K562 (cell line): ENCODE measurements around the gene EEFSEC. TPM values are rescaled to one million over a fixed set of nuclear protein-coding genes. Genes with fewer than 3 reads are reported as not detected.

ENCODE experiments used
- ATAC-seq: fragments of 200-7000 bp; cut with Tn5 transposase; 3 replicates; pipeline ENCODE4 v1.9.1; 2020; ENCODE audit warnings: moderate library complexity
- BruUV-seq: library from RNA; stranded (reverse); fragments of 400-500 nt; replicated peaks from 2 replicates; lab custom pipeline; 2021; lab: Mats Ljungman, UMichigan
- CTCF ChIA-PET: fragments of 300-600 bp; formaldehyde crosslinking; extraction: SDS; loops from one replicate; lab custom pipeline; 2021; ENCODE audit warnings: low intra/inter-chr PET ratio; lab: Yijun Ruan, JAX
- POLR2A ChIA-PET: fragments of 300-600, 350-650 bp; sonication (Branson Sonifier 250); formaldehyde crosslinking; extraction: SDS; loops from one replicate; lab custom pipeline; 2021; ENCODE audit warnings: antibody characterized with exemption, inconsistent platforms; lab: Yijun Ruan, JAX
- DNase-seq, 4 experiments: peaks; one replicate each; pipeline versions ENCODE4 v3.0.0 to v3.0.0-alpha.2; 2011 to 2018; ENCODE audit warnings: low spot score in 3 of 4, mixed read lengths in 3 of 4; ENCODE audit errors: extremely low read depth in 1 of 4
- FAIRE-seq: peaks from 2 replicates; lab custom pipeline; 2011; peaks lifted over from hg19 to GRCh38; lab: Jason Lieb, UNC
- H2AFZ ChIP-seq: 2 replicates; pipeline ENCODE4 v1.6.0; 2011; ENCODE audit warnings: low read depth, low read length, control low read depth, inconsistent platforms
- H3K27ac ChIP-seq: fragments of 200-600 bp; 3 replicates; pipeline ENCODE4 v1.8.0; 2011; ENCODE audit warnings: low read depth, mild to moderate bottlenecking, control low read depth, inconsistent platforms, low read length, moderate library complexity, mixed read lengths; ENCODE audit errors: extremely low read depth
- H3K27me3 ChIP-seq, 2 experiments: fragments of 300-600 bp in 1 of 2; 2 replicates in 1 of 2; 3 replicates in 1 of 2; pipeline versions ENCODE4 v1.6.0 to v1.8.0; 2011; ENCODE audit warnings: inconsistent platforms in 2 of 2, low read length in 2 of 2, mild to moderate bottlenecking in 1 of 2, mixed read lengths in 1 of 2, moderate library complexity in 1 of 2; ENCODE audit not compliant: control insufficient read depth in 2 of 2, insufficient read depth in 2 of 2
- H3K36me3 ChIP-seq: fragments of 300-600 bp; 3 replicates; pipeline ENCODE4 v1.8.0; 2011; ENCODE audit warnings: mild to moderate bottlenecking, low read length, inconsistent platforms; ENCODE audit not compliant: control insufficient read depth, insufficient read depth
- H3K4me1 ChIP-seq, 2 experiments: fragments of 200-600 bp in 1 of 2; replicated peaks in 1 of 2; 2 replicates in 1 of 2; 3 replicates in 1 of 2; pipeline versions ENCODE4 v1.5.1 to v1.8.0; 2011; ENCODE audit warnings: inconsistent platforms in 2 of 2, low read length in 2 of 2, mild to moderate bottlenecking in 1 of 2, mixed read lengths in 1 of 2, moderate library complexity in 1 of 2; ENCODE audit not compliant: control insufficient read depth in 2 of 2, insufficient read depth in 2 of 2
- H3K4me2 ChIP-seq: 2 replicates; pipeline ENCODE4 v1.6.1; 2011; ENCODE audit warnings: low read length, control low read depth, inconsistent platforms, mixed read lengths; ENCODE audit not compliant: insufficient read depth
- H3K4me3 ChIP-seq: fragments of 200-600 bp; sonication (generic), shearing (Covaris generic); 2 replicates; pipeline ENCODE4 v1.5.1; 2016; ENCODE audit warnings: control low read depth, inconsistent platforms
- H3K79me2 ChIP-seq: fragments of 200-600 bp; 3 replicates; pipeline ENCODE4 v1.8.0; 2011; ENCODE audit warnings: low read length, inconsistent platforms; ENCODE audit not compliant: control insufficient read depth, insufficient read depth
- H3K9ac ChIP-seq, 2 experiments: 2 replicates each; pipeline versions ENCODE4 v1.6.0 to v1.6.1; 2011; ENCODE audit warnings: low read depth in 2 of 2, low read length in 2 of 2, control low read depth in 1 of 2, inconsistent platforms in 1 of 2, mild to moderate bottlenecking in 1 of 2, mixed read lengths in 1 of 2; ENCODE audit not compliant: insufficient read depth in 1 of 2
- H3K9me1 ChIP-seq: one replicate; pipeline ENCODE4 v1.6.0; 2011; ENCODE audit warnings: inconsistent platforms, mild to moderate bottlenecking, low read length, moderate library complexity; ENCODE audit not compliant: control insufficient read depth, insufficient read depth
- H3K9me3 ChIP-seq: replicated peaks from 2 replicates; pipeline ENCODE4 v1.5.1; 2011; ENCODE audit warnings: low read depth, low read length, inconsistent platforms; ENCODE audit not compliant: control insufficient read depth, insufficient read depth
- H4K20me1 ChIP-seq: replicated peaks from 2 replicates; pipeline ENCODE4 v1.6.1; 2011; ENCODE audit warnings: low read length, inconsistent platforms, mixed read lengths; ENCODE audit not compliant: control insufficient read depth, insufficient read depth
- BDP1 ChIP-seq: IDR thresholded peaks from 3 replicates; pipeline ENCODE4 v1.6.1; 2011; ENCODE audit not compliant: insufficient read length, insufficient read depth
- E2F8 ChIP-seq: fragments of 450-650 bp; IDR thresholded peaks from 2 replicates; pipeline ENCODE4 v1.7.1; 2018; ENCODE audit warnings: mild to moderate bottlenecking, low read depth; ENCODE audit not compliant: partially characterized antibody
- KHSRP ChIP-seq: fragments of 450-650 bp; IDR thresholded peaks from 2 replicates; pipeline ENCODE4 v1.6.1; 2017
- POLR2H ChIP-seq: IDR thresholded peaks from 2 replicates; pipeline ENCODE4 v1.6.1; 2016; ENCODE audit warnings: missing genetic modification characterization, low read depth, mild to moderate bottlenecking, control low read depth, missing compliant biosample characterization, moderate library complexity
- TBP ChIP-seq: optimal IDR thresholded peaks from 2 replicates; pipeline ENCODE3; 2011; ENCODE audit warnings: low read depth, low read length, improper control_type of control experiment
- TOE1 ChIP-seq, 2 experiments: fragments of 450-650 bp in 1 of 2; sonication (generic) in 1 of 2; formaldehyde crosslinking in 1 of 2; IDR thresholded peaks; 2 replicates each; pipeline versions ENCODE4 v1.7.1 to v1.8.0; 2016 to 2022; ENCODE audit warnings: borderline replicate concordance in 2 of 2, mild to moderate bottlenecking in 2 of 2, antibody characterized with exemption in 1 of 2, inconsistent platforms in 1 of 2, low read depth in 1 of 2, missing genetic modification reagents in 1 of 2, moderate library complexity in 1 of 2
- ZBTB7A ChIP-seq: IDR thresholded peaks from 2 replicates; pipeline ENCODE4 v1.6.1; 2011; ENCODE audit warnings: low read depth, mild to moderate bottlenecking, low read length, moderate library complexity, borderline replicate concordance; ENCODE audit not compliant: control insufficient read depth
- ZNF175 ChIP-seq: fragments of 200-800 bp; sonication (Bioruptor generic); IDR thresholded peaks from 2 replicates; pipeline ENCODE4 v1.6.1; 2016; ENCODE audit warnings: low read depth, mild to moderate bottlenecking, missing genetic modification characterization, missing compliant biosample characterization
- ZNF586 ChIP-seq: fragments of 450-650 bp; formaldehyde crosslinking; conservative IDR thresholded peaks from 2 replicates; pipeline ENCODE4 v1.4.0; 2020; ENCODE audit warnings: mild to moderate bottlenecking, moderate library complexity
- WGBS: fragments of 100-300 bp; shearing (Covaris generic); methylation state at CpG from one replicate; pipeline ENCODE4 v1.1.6; 2016; ENCODE audit warnings: low coverage, mixed read lengths; ENCODE audit not compliant: insufficient coverage; ENCODE audit errors: missing lambda C conversion rate; 5-methylcytosine and 5-hydroxymethylcytosine counted together
- in situ Hi-C: fragments of 300-500 bp; cut with MboI; formaldehyde crosslinking; loops from 4 replicates; pipeline ENCODE4 v1.15.0; 2018; ENCODE audit warnings: inconsistent platforms, mixed read lengths
- intact Hi-C: fragments of 100-400 bp; cut with micrococcal nuclease; formaldehyde crosslinking; loops from 2 replicates; pipeline ENCODE4 v1.14.2; 2022
- polyA plus RNA-seq, 8 experiments: library from polyadenylated mRNA; depleted of rRNA in 4 of 8; stranded (reverse) in 5 of 8; unstranded in 3 of 8; fragments of >200 nt; fragmentation: Nextera tagmentation in 2 of 8; fragmentation: Illumina TruSeq in 1 of 8; extraction: Ambion mirVana in 2 of 8; extraction: Trizol in 1 of 8; gene quantifications; 2 replicates each; pipeline versions ENCODE4 v1.2.1 to v1.2.3, GENCODE V29; 2011 to 2014; ENCODE audit warnings: inconsistent platforms in 1 of 8, missing spikeins in 1 of 8
- total RNA-seq, 7 experiments: library from RNA; depleted of rRNA in 6 of 7; stranded (reverse); fragments of >200 nt in 6 of 7; fragmentation: Illumina TruSeq in 2 of 7; extraction: Trizol in 2 of 7; gene quantifications; 2 replicates each; pipeline versions ENCODE4 v1.2.1 to v1.2.3, GENCODE V29; 2011 to 2021; ENCODE audit warnings: low replicate concordance in 1 of 7

EEFSEC gene
- total and polyA plus RNA-seq, 9 of the 15 experiments (the other 6 are each of a cell fraction or from before 2014, with no cell fraction given): 0.35 to 11.8 (median 7.7) TPM

GRCh38 chr3:128123156-128123537 is 30.1 kb upstream of the EEFSEC start:
- intact Hi-C loops: no loop called here
- peak overlapping the region; percentile 84 for H3K27ac ChIP-seq
- peak overlapping the region; percentile 79 for H3K4me3 ChIP-seq
- no TSS peak for BruUV-seq
- ATAC-seq (peak; percentile 24), FAIRE-seq (no peak), DNase-seq (peak in 1 of 4 experiments; percentile 72)
- no peaks in the 10 kb centered on the region for H3K27me3 ChIP-seq
- H3K4me1 ChIP-seq: peaks cover 4 to 14% of the 10 kb centered on the region in 2 experiments; a peak in 4 of 5 replicates
- H3K9me1 ChIP-seq: no peaks in the 10 kb centered on the region
- no peaks in the 10 kb centered on the region for H4K20me1 ChIP-seq
- peak overlapping the region; percentile 83; the same call in 1 of the 2 replicates for H2AFZ ChIP-seq
- H3K9me3 ChIP-seq: no peaks in the 10 kb centered on the region
- ChIA-PET CTCF (no interaction called here), POLR2A (interaction anchor here (0.7 to 1.3 kb wide), 7 partner anchors 10 to 70 kb away, joined by 3 to 5 read pairs (median 4); no protein-coding TSS in a partner anchor)
- WGBS: 0% methylated on average over 20 of the region's 22 CpGs
- H3K9ac ChIP-seq: peak overlapping the region; percentile 81 to 99
- H3K79me2 ChIP-seq: peaks cover 43% of the 10 kb centered on the region
- in situ Hi-C loops: no loop called here
- H3K4me2 ChIP-seq: peak overlapping the region; percentile 87
- peaks cover 24% of the 10 kb centered on the region; the same call in 2 of the 3 replicates for H3K36me3 ChIP-seq
- TF ChIP-seq KHSRP (no peak), ZBTB7A (peak; percentile 28; the same call in 1 of the 2 replicates)

- BruUV-seq: no TSS peak
- H3K27me3 ChIP-seq: no peaks in the 10 kb centered on the region
- H3K9me3 ChIP-seq: no peaks in the 10 kb centered on the region
- ChIA-PET CTCF (no interaction called here), POLR2A (interaction anchor here (0.7 to 1.3 kb wide), 6 partner anchors 9 to 70 kb away, joined by 3 to 5 read pairs (median 4); no protein-coding TSS in a partner anchor)
- H3K4me2 ChIP-seq: peak within 1 kb of the TSS; percentile 87
- ATAC-seq (peak; percentile 100), DNase-seq (peak; percentile 96 to 97 (median 96)), FAIRE-seq (peak; percentile 98)
- H3K4me1 ChIP-seq: peaks cover 4 to 18% of the 10 kb centered on the region in 2 experiments; a peak in 4 of 5 replicates
- WGBS: under 1% methylated on average over 44 of the region's 47 CpGs
- H4K20me1 ChIP-seq: no peaks in the 10 kb centered on the region
- peaks cover 19% of the 10 kb centered on the region; the same call in 2 of the 3 replicates for H3K36me3 ChIP-seq
- peak within 1 kb of the TSS; percentile 79 for H3K4me3 ChIP-seq
- H3K9me1 ChIP-seq: no peaks in the 10 kb centered on the region
- H2AFZ ChIP-seq: peak within 1 kb of the TSS; percentile 94
- H3K9ac ChIP-seq: peak within 1 kb of the TSS; percentile 81 to 99
- in situ Hi-C loops: no loop called here
- intact Hi-C loops: loop anchor here (2.0 kb wide), 1 partner anchor 47 kb away; no protein-coding TSS in a partner anchor
- peak within 1 kb of the TSS; percentile 84 for H3K27ac ChIP-seq
- peaks cover 37% of the 10 kb centered on the region for H3K79me2 ChIP-seq
- TF ChIP-seq BDP1 (no peak), TBP (peak; percentile 48), TOE1 (IDR thresholded peaks at IDR 0.05; ENCODE audit: borderline replicate concordance) (peak; percentile 50; the same call in 1 of the 2 replicates), TOE1 (CRISPR knock-in tag; IDR thresholded peaks at IDR 0.05; ENCODE audit: borderline replicate concordance, low read depth) (no peak), E2F8 (peak; percentile 87), POLR2H (tag) (peak; percentile 36; the same call in 1 of the 2 replicates), ZNF175 (no peak), ZNF586 (CRISPR knock-in tag) (no peak)
Measured at GRCh38 chr3:128123538-128124368, 29.5 kb upstream of the EEFSEC start, which contains the start of gene RUVBL1. TSS of gene RUVBL1 (minus strand) at chr3:128123812. CDS start at chr3:128123724, 88 bp downstream.
